ENCODE data around the gene SBSN. TPM values are rescaled to one million over a fixed set of nuclear protein-coding genes. Genes with fewer than 3 reads are reported as not detected.

SBSN gene
- total RNA-seq, 1 donor from 2014 or later, result 0.18 TPM

- no peak overlapping the region for H3K9ac ChIP-seq (ENCODE audit: low read length)
- H3K27me3 ChIP-seq (ENCODE audit: insufficient read depth, low read length), result no peaks in the 10 kb centered on the region
- H4K20me1 ChIP-seq (ENCODE audit: insufficient read depth, low read length), result no peaks in the 10 kb centered on the region
- peaks cover 13% of the 10 kb centered on the region for H3K79me2 ChIP-seq (ENCODE audit: insufficient read depth, low read length)
- peaks cover 6% of the 10 kb centered on the region for H3K4me1 ChIP-seq (ENCODE audit: insufficient read depth, low read length)
- no peaks in the 10 kb centered on the region for H3K9me3 ChIP-seq (ENCODE audit: insufficient read depth, low read depth, low read length)
- Mint-ChIP-seq H3K36me3 (ENCODE audit: low read depth, unreplicated experiment) (peaks cover 18% of the 10 kb centered on the region), H3K4me3 (ENCODE audit: unreplicated experiment) (no peak overlapping the region), H3K9me3 (ENCODE audit: unreplicated experiment) (no peaks in the 10 kb centered on the region), H3K27ac (ENCODE audit: unreplicated experiment) (no peak overlapping the region), H3K4me1 (ENCODE audit: low read depth, unreplicated experiment) (peaks cover 3% of the 10 kb centered on the region), H3K27me3 (ENCODE audit: low read depth, unreplicated experiment) (peaks cover 1% of the 10 kb centered on the region)
- no peaks in the 10 kb centered on the region for H3K36me3 ChIP-seq (ENCODE audit: insufficient read depth, low read length)
- no peak overlapping the region for H3K4me3 ChIP-seq (ENCODE audit: insufficient read depth, low read depth, low read length)
- FAIRE-seq (no peak), DNase-seq (ENCODE audit: low read depth) (no peak)
- TF ChIP-seq CTCF (IDR thresholded peaks at IDR 0.05; ENCODE audit: insufficient read depth, low read depth, low read length) (no peak), EZH2 (IDR thresholded peaks at IDR 0.05; ENCODE audit: insufficient read depth, low read length) (no peak)
- H3K4me2 ChIP-seq (ENCODE audit: low read length), result no peak overlapping the region
- H3K27ac ChIP-seq (ENCODE audit: low read depth, low read length), result no peak overlapping the region
- H2AFZ ChIP-seq (ENCODE audit: low read depth, low read length), result no peak overlapping the region
These were observed 11.7 kb upstream of the SBSN start for GRCh38 chr19:35539850-35540249.

DNA sequence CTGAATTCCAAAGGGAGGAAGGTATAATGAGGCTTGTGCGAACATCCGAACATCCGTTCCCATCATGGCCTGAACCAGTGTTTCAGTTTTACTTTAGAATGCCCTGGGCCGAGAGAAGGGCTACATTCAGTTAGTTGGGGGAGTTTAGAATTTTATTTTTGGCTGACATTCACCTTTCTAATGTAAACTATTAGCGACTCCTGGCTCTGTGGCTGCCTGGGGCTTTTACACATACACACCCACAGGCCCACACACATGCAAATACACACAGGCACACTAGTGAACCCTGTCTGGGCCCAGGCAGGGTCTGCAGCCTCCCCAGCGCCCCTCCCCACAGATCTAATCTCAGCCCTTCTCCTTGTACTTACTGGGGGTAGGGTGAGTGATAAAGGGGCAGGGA, 11.2 kb upstream of the SBSN start:
- Mint-ChIP-seq H3K27ac (ENCODE audit: unreplicated experiment) (no peak overlapping the region), H3K4me1 (ENCODE audit: low read depth, unreplicated experiment) (peaks cover 2% of the 10 kb centered on the region), H3K36me3 (ENCODE audit: low read depth, unreplicated experiment) (peaks cover 17% of the 10 kb centered on the region), H3K27me3 (ENCODE audit: low read depth, unreplicated experiment) (peaks cover 2% of the 10 kb centered on the region), H3K9me3 (ENCODE audit: unreplicated experiment) (no peaks in the 10 kb centered on the region), H3K4me3 (ENCODE audit: unreplicated experiment) (no peak overlapping the region)
- peaks cover 7% of the 10 kb centered on the region for H3K79me2 ChIP-seq (ENCODE audit: insufficient read depth, low read length)
- H3K36me3 ChIP-seq (ENCODE audit: insufficient read depth, low read length), result no peaks in the 10 kb centered on the region
- no peaks in the 10 kb centered on the region for H3K9me3 ChIP-seq (ENCODE audit: insufficient read depth, low read depth, low read length)
- H3K27me3 ChIP-seq (ENCODE audit: insufficient read depth, low read length), result peaks cover 2% of the 10 kb centered on the region
- H3K4me1 ChIP-seq (ENCODE audit: insufficient read depth, low read length), result peaks cover under 1% of the 10 kb centered on the region
- H3K27ac ChIP-seq (ENCODE audit: low read depth, low read length), result no peak overlapping the region
- FAIRE-seq (no peak), DNase-seq (ENCODE audit: low read depth) (no peak)
- TF ChIP-seq CTCF (IDR thresholded peaks at IDR 0.05; ENCODE audit: insufficient read depth, low read depth, low read length) (no peak), EZH2 (IDR thresholded peaks at IDR 0.05; ENCODE audit: insufficient read depth, low read length) (no peak)
- H3K9ac ChIP-seq (ENCODE audit: low read length), result no peak overlapping the region
- H2AFZ ChIP-seq (ENCODE audit: low read depth, low read length), result no peak overlapping the region
- no peak overlapping the region for H3K4me3 ChIP-seq (ENCODE audit: insufficient read depth, low read depth, low read length)
- no peaks in the 10 kb centered on the region for H4K20me1 ChIP-seq (ENCODE audit: insufficient read depth, low read length)
- no peak overlapping the region for H3K4me2 ChIP-seq (ENCODE audit: low read length)

DNA sequence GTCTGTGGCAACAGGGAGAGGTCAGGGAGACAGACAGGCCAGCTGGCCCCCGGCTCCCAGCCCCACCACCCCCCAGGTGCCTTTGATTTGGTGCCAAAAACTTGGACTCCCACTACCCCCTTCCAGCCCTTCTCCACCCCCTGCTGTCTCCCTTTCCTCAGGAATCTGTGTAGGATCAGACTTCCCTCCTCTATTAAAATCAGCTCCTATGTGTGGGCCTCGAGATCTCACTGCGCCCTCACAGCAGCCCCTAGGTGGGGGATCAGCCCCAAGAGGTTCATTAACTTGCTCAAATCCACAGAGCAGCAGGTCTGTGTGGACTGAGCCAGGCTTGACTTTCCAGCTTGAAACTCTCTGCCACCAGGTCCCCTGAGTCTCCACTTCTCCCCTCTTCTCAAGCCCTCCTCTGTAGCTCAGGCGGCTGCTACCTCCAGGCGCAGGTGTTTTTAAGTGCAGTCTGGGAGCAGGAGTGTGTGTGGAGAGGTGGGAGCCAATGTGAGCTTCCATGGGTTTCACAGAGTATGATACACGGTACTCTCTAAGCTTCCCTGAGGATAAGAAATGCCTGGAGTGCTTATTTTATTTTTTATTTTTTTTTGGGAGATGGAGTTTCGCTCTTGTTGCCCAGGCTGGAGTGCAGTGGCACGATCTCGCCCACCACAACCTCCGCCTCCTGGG, 6.8 kb upstream of the SBSN start:
- Histone ChIP-seq H3K27ac (ENCODE audit: low read depth, low read length) (no peak overlapping the region), H3K4me1 (ENCODE audit: insufficient read depth, low read length) (no peaks in the 10 kb centered on the region), H4K20me1 (ENCODE audit: insufficient read depth, low read length) (no peaks in the 10 kb centered on the region), H3K4me3 (ENCODE audit: insufficient read depth, low read depth, low read length) (no peak overlapping the region), H3K9ac (ENCODE audit: low read length) (no peak overlapping the region), H3K79me2 (ENCODE audit: insufficient read depth, low read length) (no peaks in the 10 kb centered on the region), H3K9me3 (ENCODE audit: insufficient read depth, low read depth, low read length) (no peaks in the 10 kb centered on the region), H3K36me3 (ENCODE audit: insufficient read depth, low read length) (no peaks in the 10 kb centered on the region), H3K27me3 (ENCODE audit: insufficient read depth, low read length) (peaks cover 25% of the 10 kb centered on the region), H2AFZ (ENCODE audit: low read depth, low read length) (no peak overlapping the region), H3K4me2 (ENCODE audit: low read length) (no peak overlapping the region)
- Mint-ChIP-seq H3K9me3 (ENCODE audit: unreplicated experiment) (no peaks in the 10 kb centered on the region), H3K27ac (ENCODE audit: unreplicated experiment) (peak overlapping the region; percentile 34), H3K27me3 (ENCODE audit: low read depth, unreplicated experiment) (peaks cover 21% of the 10 kb centered on the region), H3K36me3 (ENCODE audit: low read depth, unreplicated experiment) (peaks cover 6% of the 10 kb centered on the region), H3K4me3 (ENCODE audit: unreplicated experiment) (no peak overlapping the region), H3K4me1 (ENCODE audit: low read depth, unreplicated experiment) (no peaks in the 10 kb centered on the region)
- TF ChIP-seq EZH2 (IDR thresholded peaks at IDR 0.05; ENCODE audit: insufficient read depth, low read length), result no peak
- no peak for TF ChIP-seq CTCF (IDR thresholded peaks at IDR 0.05; ENCODE audit: insufficient read depth, low read depth, low read length)
- DNase-seq (ENCODE audit: low read depth) (no peak), FAIRE-seq (no peak)
